GM12873 (cell line): ENCODE data around the gene PDE6C.

ENCODE experiments used
- TF ChIP-seq, protein P1 (sequence below): IDR thresholded peaks from 2 replicates; pipeline ENCODE4 v1.5.1; 2012; ENCODE audit warnings: low read depth, mild to moderate bottlenecking, moderate library complexity, low read length, control low read depth; ENCODE audit not compliant: insufficient read depth; ENCODE audit errors: missing control alignments

Gene PDE6C

GRCh38 chr10:93573051-93573909, 39.1 kb upstream of the PDE6C start:
- TF ChIP-seq, protein P1, sequence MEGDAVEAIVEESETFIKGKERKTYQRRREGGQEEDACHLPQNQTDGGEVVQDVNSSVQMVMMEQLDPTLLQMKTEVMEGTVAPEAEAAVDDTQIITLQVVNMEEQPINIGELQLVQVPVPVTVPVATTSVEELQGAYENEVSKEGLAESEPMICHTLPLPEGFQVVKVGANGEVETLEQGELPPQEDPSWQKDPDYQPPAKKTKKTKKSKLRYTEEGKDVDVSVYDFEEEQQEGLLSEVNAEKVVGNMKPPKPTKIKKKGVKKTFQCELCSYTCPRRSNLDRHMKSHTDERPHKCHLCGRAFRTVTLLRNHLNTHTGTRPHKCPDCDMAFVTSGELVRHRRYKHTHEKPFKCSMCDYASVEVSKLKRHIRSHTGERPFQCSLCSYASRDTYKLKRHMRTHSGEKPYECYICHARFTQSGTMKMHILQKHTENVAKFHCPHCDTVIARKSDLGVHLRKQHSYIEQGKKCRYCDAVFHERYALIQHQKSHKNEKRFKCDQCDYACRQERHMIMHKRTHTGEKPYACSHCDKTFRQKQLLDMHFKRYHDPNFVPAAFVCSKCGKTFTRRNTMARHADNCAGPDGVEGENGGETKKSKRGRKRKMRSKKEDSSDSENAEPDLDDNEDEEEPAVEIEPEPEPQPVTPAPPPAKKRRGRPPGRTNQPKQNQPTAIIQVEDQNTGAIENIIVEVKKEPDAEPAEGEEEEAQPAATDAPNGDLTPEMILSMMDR: no peak

DNA sequence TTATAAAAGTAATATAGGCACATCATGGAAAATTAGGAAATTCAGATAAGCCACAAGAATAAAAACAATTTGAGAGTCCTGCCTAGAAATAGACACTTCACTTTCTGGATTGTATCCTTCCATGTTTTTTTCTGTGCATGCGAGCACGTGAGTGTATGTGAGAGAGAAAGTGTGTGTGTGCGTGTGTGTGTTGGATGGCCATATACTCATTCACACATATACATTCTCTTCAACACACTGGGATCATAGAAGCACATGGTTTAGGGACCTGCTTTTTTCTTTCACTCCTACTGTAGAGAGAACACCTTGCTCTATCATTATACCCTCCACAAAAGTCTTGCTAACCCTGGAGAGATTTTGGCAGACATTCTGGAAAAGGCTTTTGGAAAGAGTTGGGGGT, 38.4 kb upstream of the PDE6C start:
- TF ChIP-seq, protein P1: no peak

DNA sequence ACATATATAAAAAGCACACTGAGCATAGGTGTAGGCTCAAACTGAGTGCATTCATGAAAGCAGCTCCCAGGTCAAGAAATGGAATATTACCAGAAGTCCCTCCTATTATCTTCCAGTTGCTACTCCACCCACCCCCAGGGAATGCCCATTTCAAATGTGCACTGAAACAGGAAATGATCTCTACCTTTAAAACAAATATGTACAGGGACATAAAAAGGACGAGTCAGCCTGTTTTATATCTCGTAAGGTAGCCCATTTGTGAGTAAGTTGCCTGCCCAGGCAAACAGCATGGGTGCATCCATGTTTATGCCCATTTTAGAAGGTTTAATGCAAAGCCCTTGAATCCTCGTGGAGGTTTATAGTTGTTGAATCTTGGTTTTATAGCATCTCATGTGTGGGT, 35.4 kb upstream of the PDE6C start:
- TF ChIP-seq, protein P1: no peak

DNA sequence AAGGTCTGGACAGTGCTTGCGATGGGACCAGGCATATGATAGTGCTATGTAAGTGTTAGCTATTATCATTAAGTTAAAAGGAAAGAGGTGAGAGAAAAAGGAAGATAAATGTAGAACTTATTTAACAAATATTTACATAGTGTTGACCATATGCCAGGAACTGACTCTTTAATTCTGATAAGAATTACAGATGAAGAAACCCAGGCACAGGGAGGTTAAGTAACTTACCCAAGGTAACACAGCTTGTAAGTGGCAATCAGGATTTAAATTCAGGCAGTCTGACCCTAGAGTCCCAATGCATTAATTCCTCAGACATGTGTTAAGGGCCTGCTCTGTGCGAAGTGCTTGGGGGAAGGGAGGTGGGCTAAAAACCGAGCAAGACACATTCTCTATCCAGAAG, 34.8 kb upstream of the PDE6C start:
- TF ChIP-seq, protein P1: no peak

DNA sequence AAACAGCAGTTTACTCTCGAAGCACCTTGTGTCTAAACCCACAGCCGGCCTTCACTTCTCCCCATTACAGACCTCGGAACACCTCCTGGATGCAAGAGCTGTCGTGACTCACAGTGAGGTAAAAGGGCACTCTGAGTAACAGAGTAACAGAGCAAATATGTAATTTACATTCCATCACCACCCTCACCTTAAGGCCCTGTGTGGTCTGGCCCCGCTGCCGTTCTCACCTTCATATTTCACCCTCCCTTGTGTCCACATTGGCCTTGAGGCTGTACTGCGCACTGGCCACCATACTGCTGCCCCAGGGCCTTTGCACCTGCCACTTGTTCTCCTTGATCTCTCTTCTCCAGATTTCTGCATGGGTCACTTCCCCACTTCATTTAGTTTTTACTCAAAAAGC, 33.2 kb upstream of the PDE6C start:
- TF ChIP-seq, protein P1: no peak

- TF ChIP-seq, protein P1: no peak
Measured at GRCh38 chr10:93579985-93580711, 32.2 kb upstream of the PDE6C start.

DNA sequence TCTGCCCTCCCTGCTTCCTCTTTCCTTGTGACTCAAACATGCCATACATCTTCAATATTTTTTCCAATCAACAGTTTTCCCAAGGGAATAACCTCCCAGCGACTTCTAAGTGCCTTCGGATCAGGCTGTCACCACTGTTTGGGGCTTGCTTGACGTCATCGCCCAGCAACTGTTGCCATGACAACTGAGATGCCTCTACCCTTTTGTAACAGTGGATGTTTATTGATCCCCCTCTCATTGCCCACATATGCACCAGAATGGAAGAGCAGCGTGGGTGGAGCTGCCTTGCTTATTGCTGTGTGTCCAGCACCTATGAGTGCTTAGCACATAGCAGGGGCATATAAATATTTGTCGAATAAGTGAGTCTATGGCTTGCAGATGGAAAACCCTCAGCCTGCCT, 31.5 kb upstream of the PDE6C start:
- TF ChIP-seq, protein P1: no peak
